Measurements from ENCODE around the gene SHROOM1.
"Not testable (repeated sequence)": the region's sequence is repeated elsewhere in the genome, so short reads cannot be mapped to it uniquely, and the experiment has no call there.

- TF ChIP-seq YY1 (IDR thresholded peaks at IDR 0.05; ENCODE audit: insufficient read depth, insufficient read length); ZNF274 (IDR thresholded peaks at IDR 0.05; ENCODE audit: low read depth, low read length): not testable (repeated sequence)
These were observed 24.5 kb upstream of the SHROOM1 start for GRCh38 chr5:132854992-132855391.
